ENCODE measurements around the gene ADAMTS13. TPM values are rescaled to one million over a fixed set of nuclear protein-coding genes. Genes with fewer than 3 reads are reported as not detected.

The ADAMTS13 gene
- total RNA-seq, 1 donor from 2014 or later, result 9.1 TPM

DNA sequence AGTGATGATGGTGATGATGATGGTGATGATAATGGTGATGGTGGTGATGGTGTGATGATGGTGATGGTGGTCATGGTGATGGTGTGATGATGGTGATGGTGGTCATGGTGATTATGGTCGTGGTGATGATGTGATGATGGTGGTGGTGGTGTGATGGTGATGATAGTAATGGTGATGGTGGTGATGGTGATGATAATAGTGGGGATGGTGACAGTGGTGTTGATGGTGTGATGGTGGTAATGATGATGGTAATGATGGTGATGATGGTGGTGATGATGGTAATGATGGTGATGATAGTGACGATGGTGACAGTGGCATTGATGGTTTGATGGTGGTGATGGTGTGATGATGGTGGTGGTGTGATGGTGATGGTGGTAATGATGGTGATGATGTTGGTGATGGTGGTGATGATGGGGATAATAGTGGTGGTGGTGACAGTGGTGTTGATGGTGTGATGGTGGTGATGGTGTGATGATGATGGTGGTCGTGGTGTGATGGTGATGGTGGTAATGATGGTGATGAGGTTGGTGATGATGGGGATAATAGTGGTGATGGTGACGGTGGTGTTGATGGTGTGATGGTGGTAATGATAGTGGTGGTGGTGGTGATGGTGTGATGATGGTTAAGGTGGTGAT lies 39.5 kb upstream of the ADAMTS13 start:
- H3K4me3 Mint-ChIP-seq (ENCODE audit: unreplicated experiment), result no peak overlapping the region
- H3K36me3 Mint-ChIP-seq (ENCODE audit: low read depth, unreplicated experiment), result no peaks in the 10 kb centered on the region
- peaks cover 2% of the 10 kb centered on the region for H3K27me3 Mint-ChIP-seq (ENCODE audit: unreplicated experiment)
- TF ChIP-seq, protein P1, sequence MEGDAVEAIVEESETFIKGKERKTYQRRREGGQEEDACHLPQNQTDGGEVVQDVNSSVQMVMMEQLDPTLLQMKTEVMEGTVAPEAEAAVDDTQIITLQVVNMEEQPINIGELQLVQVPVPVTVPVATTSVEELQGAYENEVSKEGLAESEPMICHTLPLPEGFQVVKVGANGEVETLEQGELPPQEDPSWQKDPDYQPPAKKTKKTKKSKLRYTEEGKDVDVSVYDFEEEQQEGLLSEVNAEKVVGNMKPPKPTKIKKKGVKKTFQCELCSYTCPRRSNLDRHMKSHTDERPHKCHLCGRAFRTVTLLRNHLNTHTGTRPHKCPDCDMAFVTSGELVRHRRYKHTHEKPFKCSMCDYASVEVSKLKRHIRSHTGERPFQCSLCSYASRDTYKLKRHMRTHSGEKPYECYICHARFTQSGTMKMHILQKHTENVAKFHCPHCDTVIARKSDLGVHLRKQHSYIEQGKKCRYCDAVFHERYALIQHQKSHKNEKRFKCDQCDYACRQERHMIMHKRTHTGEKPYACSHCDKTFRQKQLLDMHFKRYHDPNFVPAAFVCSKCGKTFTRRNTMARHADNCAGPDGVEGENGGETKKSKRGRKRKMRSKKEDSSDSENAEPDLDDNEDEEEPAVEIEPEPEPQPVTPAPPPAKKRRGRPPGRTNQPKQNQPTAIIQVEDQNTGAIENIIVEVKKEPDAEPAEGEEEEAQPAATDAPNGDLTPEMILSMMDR (IDR thresholded peaks at IDR 0.05; ENCODE audit: unreplicated experiment), result no peak
- no peak for DNase-seq (ENCODE audit: low spot score)
- H3K9me3 Mint-ChIP-seq (ENCODE audit: unreplicated experiment), result no peaks in the 10 kb centered on the region
- peaks cover 5% of the 10 kb centered on the region for H3K4me1 Mint-ChIP-seq (ENCODE audit: unreplicated experiment)
- no peak overlapping the region for H3K27ac Mint-ChIP-seq (ENCODE audit: unreplicated experiment)

DNA sequence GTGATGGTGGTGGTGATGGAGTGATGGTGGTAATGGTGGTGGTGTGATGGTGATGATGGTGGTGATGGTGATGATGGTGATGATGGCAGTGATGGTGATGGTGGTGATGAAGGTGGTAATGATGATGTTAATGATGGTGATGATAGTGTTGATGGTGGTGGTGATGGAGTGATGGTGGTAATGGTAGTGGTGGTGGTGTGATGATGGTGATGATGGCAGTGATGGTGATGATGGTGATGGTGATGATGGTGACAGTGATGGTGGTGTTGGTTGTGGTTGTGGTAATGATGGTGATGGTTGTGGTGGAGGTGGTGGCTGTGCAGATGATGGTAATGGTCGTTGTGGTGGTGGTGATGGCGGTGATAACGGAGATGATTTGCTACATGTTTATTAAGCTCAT lies 38.7 kb upstream of the ADAMTS13 start:
- Mint-ChIP-seq H3K4me1 (ENCODE audit: unreplicated experiment) (peaks cover 5% of the 10 kb centered on the region), H3K27ac (ENCODE audit: unreplicated experiment) (no peak overlapping the region), H3K27me3 (ENCODE audit: unreplicated experiment) (peaks cover 2% of the 10 kb centered on the region), H3K4me3 (ENCODE audit: unreplicated experiment) (no peak overlapping the region), H3K36me3 (ENCODE audit: low read depth, unreplicated experiment) (no peaks in the 10 kb centered on the region), H3K9me3 (ENCODE audit: unreplicated experiment) (no peaks in the 10 kb centered on the region)
- DNase-seq (ENCODE audit: low spot score), result no peak
- TF ChIP-seq, protein P1 (IDR thresholded peaks at IDR 0.05; ENCODE audit: unreplicated experiment), result no peak

DNA sequence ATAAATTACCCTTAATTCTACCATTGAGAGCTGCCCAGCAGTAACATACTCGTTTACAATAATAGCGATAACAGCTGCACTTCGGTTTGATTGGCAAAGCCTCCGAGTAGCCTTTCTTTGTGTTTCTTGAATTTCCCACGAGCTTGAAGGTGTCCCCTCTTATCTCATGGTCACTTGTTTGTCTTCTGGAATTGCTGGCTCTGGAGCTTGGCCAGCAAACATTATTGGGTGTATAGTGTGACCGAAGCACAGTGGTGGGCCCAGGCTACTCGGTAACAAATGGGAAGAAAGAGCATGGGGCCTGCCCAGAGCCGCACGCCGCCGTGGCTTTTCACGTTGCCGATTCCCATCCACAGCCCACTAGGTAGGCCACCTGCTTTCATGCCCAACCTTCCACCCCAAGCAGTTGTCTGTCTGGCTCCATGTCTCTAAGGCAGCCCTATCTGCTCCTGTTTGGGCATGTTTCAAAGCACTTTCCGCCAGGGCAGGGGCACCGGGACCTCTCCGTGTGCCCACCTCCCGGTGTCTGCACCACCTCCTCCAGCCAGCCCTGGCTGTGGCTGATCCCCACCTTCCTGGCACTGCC lies 37.3 kb upstream of the ADAMTS13 start:
- Mint-ChIP-seq H3K27me3 (ENCODE audit: unreplicated experiment) (peaks cover 2% of the 10 kb centered on the region), H3K9me3 (ENCODE audit: unreplicated experiment) (no peaks in the 10 kb centered on the region), H3K27ac (ENCODE audit: unreplicated experiment) (no peak overlapping the region), H3K36me3 (ENCODE audit: low read depth, unreplicated experiment) (no peaks in the 10 kb centered on the region), H3K4me3 (ENCODE audit: unreplicated experiment) (no peak overlapping the region), H3K4me1 (ENCODE audit: unreplicated experiment) (no peaks in the 10 kb centered on the region)
- TF ChIP-seq, protein P1 (IDR thresholded peaks at IDR 0.05; ENCODE audit: unreplicated experiment), result no peak
- DNase-seq (ENCODE audit: low spot score), result no peak

DNA sequence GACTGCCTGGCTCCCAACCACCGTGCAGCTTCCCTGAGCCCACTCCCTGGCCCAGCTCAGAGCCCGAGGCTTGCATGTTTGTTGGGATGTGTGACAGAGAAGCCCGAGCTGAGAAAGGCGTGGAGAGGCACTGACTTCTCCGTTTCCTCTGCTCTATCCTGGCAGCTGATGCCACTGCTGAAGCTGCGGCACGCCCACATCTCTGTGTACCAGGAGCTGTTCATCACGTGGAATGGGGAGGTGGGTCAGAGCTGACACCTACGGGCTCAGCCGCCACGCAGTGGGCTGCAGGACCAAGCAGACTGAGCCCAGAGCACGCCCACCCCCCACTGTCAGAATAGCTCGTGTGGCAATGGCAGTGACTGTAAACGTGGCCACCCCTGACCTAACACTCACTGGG lies 36.7 kb upstream of the ADAMTS13 start:
- no peaks in the 10 kb centered on the region for H3K4me1 Mint-ChIP-seq (ENCODE audit: unreplicated experiment)
- no peak for DNase-seq (ENCODE audit: low spot score)
- TF ChIP-seq, protein P1 (IDR thresholded peaks at IDR 0.05; ENCODE audit: unreplicated experiment), result no peak

DNA sequence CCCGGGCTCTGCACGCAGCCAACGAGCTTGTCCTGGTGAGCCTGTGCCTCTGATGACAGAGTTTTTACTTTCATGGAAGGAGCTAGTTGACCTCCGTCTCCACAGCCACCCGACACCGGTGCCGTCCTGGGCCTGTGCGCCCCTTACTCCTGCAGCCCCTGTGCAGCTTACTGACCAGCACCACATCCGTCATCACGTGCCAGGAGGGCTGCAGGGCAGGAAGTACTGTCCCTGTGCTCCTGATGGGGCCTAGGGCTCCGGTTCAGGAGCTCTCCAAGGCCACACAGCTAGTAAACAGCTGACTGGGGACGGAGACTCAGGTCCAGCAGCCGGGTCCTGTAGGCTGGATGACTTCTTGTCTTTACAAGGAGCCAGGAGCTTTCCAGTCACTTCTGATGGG lies 35.8 kb upstream of the ADAMTS13 start:
- Mint-ChIP-seq H3K27ac (ENCODE audit: unreplicated experiment) (no peak overlapping the region), H3K36me3 (ENCODE audit: low read depth, unreplicated experiment) (no peaks in the 10 kb centered on the region), H3K4me1 (ENCODE audit: unreplicated experiment) (no peaks in the 10 kb centered on the region), H3K4me3 (ENCODE audit: unreplicated experiment) (no peak overlapping the region), H3K27me3 (ENCODE audit: unreplicated experiment) (peaks cover 2% of the 10 kb centered on the region), H3K9me3 (ENCODE audit: unreplicated experiment) (no peaks in the 10 kb centered on the region)
- TF ChIP-seq, protein P1 (IDR thresholded peaks at IDR 0.05; ENCODE audit: unreplicated experiment), result no peak
- no peak for DNase-seq (ENCODE audit: low spot score)

More for the DNA sequence above, 36.7 kb upstream of the ADAMTS13 start:
- Mint-ChIP-seq H3K9me3 (ENCODE audit: unreplicated experiment) (no peaks in the 10 kb centered on the region), H3K4me3 (ENCODE audit: unreplicated experiment) (no peak overlapping the region), H3K27ac (ENCODE audit: unreplicated experiment) (no peak overlapping the region), H3K27me3 (ENCODE audit: unreplicated experiment) (peaks cover 2% of the 10 kb centered on the region), H3K36me3 (ENCODE audit: low read depth, unreplicated experiment) (no peaks in the 10 kb centered on the region)

Data from endothelial cell (in vitro differentiated cells).